ENCODE measurements around the gene MORN5. TPM values are rescaled to one million over a fixed set of nuclear protein-coding genes. Genes with fewer than 3 reads are reported as not detected.

Gene MORN5
- total and polyA plus RNA-seq, 4 donors, result not detected

- TF ChIP-seq, protein P1, sequence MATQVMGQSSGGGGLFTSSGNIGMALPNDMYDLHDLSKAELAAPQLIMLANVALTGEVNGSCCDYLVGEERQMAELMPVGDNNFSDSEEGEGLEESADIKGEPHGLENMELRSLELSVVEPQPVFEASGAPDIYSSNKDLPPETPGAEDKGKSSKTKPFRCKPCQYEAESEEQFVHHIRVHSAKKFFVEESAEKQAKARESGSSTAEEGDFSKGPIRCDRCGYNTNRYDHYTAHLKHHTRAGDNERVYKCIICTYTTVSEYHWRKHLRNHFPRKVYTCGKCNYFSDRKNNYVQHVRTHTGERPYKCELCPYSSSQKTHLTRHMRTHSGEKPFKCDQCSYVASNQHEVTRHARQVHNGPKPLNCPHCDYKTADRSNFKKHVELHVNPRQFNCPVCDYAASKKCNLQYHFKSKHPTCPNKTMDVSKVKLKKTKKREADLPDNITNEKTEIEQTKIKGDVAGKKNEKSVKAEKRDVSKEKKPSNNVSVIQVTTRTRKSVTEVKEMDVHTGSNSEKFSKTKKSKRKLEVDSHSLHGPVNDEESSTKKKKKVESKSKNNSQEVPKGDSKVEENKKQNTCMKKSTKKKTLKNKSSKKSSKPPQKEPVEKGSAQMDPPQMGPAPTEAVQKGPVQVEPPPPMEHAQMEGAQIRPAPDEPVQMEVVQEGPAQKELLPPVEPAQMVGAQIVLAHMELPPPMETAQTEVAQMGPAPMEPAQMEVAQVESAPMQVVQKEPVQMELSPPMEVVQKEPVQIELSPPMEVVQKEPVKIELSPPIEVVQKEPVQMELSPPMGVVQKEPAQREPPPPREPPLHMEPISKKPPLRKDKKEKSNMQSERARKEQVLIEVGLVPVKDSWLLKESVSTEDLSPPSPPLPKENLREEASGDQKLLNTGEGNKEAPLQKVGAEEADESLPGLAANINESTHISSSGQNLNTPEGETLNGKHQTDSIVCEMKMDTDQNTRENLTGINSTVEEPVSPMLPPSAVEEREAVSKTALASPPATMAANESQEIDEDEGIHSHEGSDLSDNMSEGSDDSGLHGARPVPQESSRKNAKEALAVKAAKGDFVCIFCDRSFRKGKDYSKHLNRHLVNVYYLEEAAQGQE (IDR thresholded peaks at IDR 0.05), result no peak
- TF ChIP-seq EGR1 (IDR thresholded peaks at IDR 0.05; ENCODE audit: low read depth in 2 of 2), result no peak
- no peak for TF ChIP-seq MAX (IDR thresholded peaks at IDR 0.05)
- TF ChIP-seq JUND (IDR thresholded peaks at IDR 0.05), result no peak
- no peak for TF ChIP-seq CTCF (IDR thresholded peaks at IDR 0.05; ENCODE audit: low read depth, low read length, missing input control)
- TF ChIP-seq ATF3 (IDR thresholded peaks at IDR 0.05), result no peak
- TF ChIP-seq NR2F2 (IDR thresholded peaks at IDR 0.05), result no peak
- TF ChIP-seq RAD21 (IDR thresholded peaks at IDR 0.05), result no peak
- no peak for TF ChIP-seq YY1 (IDR thresholded peaks at IDR 0.05)
- no peak for TF ChIP-seq ZBTB33 (IDR thresholded peaks at IDR 0.05)
- TF ChIP-seq HNF4A (conservative IDR thresholded peaks at IDR 0.05), result no peak
- TF ChIP-seq HNF4G (IDR thresholded peaks at IDR 0.05), result no peak
- no peak for TF ChIP-seq FOXA2 (IDR thresholded peaks at IDR 0.05)
- TF ChIP-seq TAF1 (conservative IDR thresholded peaks at IDR 0.05), result no peak
- no peak for TF ChIP-seq SP1 (IDR thresholded peaks at IDR 0.05)
- Histone ChIP-seq H3K36me3 (ENCODE audit: control insufficient read depth in 4 of 4, insufficient read depth in 3 of 4, low read depth in 1 of 4, low read length in 3 of 4) (no peaks in the 10 kb centered on the region), H3K4me1 (ENCODE audit: control insufficient read depth in 4 of 4, insufficient read depth in 4 of 4, low read length in 3 of 4) (no peaks in the 10 kb centered on the region), H3K9ac (ENCODE audit: low read depth in 1 of 2, low read length in 2 of 2) (no peak overlapping the region), H3K27me3 (ENCODE audit: control insufficient read depth in 4 of 4, insufficient read depth in 4 of 4, low read length in 3 of 4) (peaks cover 0 to 4% (median 0%) of the 10 kb centered on the region in 4 donors), H3K4me3 (ENCODE audit: low read depth in 1 of 3, low read length in 3 of 3) (no peak overlapping the region), H3K9me3 (ENCODE audit: control insufficient read depth in 4 of 4, low read length in 3 of 4) (no peaks in the 10 kb centered on the region), H3K27ac (ENCODE audit: low read depth in 1 of 2, low read length in 2 of 2) (no peak overlapping the region)
- no peak for DNase-seq (ENCODE audit: low spot score)
- WGBS, result 79% methylated on average over 1 of the region's 1 CpG
Observed at GRCh38 chr9:122184551-122184950, 24.8 kb downstream of the MORN5 start.

GRCh38 chr9:122186301-122186700 is 26.6 kb downstream of the MORN5 start:
- Histone ChIP-seq H3K36me3 (ENCODE audit: control insufficient read depth in 4 of 4, insufficient read depth in 3 of 4, low read depth in 1 of 4, low read length in 3 of 4) (no peaks in the 10 kb centered on the region), H3K9ac (ENCODE audit: low read depth in 1 of 2, low read length in 2 of 2) (no peak overlapping the region), H3K4me3 (ENCODE audit: low read depth in 1 of 3, low read length in 3 of 3) (no peak overlapping the region), H3K4me1 (ENCODE audit: control insufficient read depth in 4 of 4, insufficient read depth in 4 of 4, low read length in 3 of 4) (no peaks in the 10 kb centered on the region), H3K27me3 (ENCODE audit: control insufficient read depth in 4 of 4, insufficient read depth in 4 of 4, low read length in 3 of 4) (peaks cover 0 to 1% (median 0%) of the 10 kb centered on the region in 4 donors), H3K9me3 (ENCODE audit: control insufficient read depth in 4 of 4, low read length in 3 of 4) (no peaks in the 10 kb centered on the region), H3K27ac (ENCODE audit: low read depth in 1 of 2, low read length in 2 of 2) (no peak overlapping the region)
- 53% methylated on average over 5 of the region's 5 CpGs for WGBS
- TF ChIP-seq FOXA2 (IDR thresholded peaks at IDR 0.05) (no peak), RXRA (IDR thresholded peaks at IDR 0.05) (no peak), ZBTB33 (IDR thresholded peaks at IDR 0.05) (no peak), RAD21 (IDR thresholded peaks at IDR 0.05) (peak; percentile 37 to 60), FOXA1 (IDR thresholded peaks at IDR 0.05) (no peak), HNF4A (conservative IDR thresholded peaks at IDR 0.05) (peak; percentile 14 to 26)
- TF ChIP-seq, protein P1 (IDR thresholded peaks at IDR 0.05), result no peak
- DNase-seq (ENCODE audit: low spot score), result no peak

All from liver (tissue), 9 donors.